ENCODE data around the gene ALG12.

DNA sequence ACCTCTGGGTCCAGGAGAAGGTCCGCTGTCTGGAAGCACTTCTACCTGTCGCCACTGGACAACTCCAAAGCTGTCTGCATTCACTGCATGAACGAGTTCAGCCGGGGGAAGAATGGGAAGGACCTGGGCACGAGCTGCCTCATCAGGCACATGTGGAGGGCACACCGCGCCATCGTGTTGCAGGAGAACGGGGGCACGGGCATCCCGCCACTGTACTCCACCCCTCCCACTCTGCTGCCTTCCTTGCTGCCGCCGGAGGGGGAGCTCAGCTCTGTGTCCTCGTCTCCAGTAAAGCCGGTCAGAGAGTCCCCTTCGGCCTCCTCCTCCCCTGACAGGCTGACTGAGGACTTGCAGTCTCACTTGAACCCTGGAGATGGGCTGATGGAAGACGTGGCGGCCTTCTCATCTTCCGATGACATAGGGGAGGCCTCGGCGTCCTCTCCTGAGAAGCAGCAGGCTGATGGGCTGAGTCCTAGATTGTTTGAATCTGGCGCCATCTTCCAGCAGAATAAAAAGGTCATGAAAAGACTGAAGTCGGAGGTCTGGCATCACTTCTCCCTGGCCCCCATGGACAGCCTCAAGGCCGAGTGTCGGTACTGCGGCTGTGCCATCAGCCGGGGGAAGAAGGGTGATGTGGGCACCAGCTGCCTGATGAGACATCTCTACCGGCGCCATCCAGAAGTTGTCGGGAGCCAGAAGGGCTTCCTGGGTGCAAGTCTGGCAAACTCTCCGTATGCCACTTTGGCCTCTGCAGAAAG, 33.6 kb downstream of the ALG12 start:
- no peak for TF ChIP-seq POLR2A (IDR thresholded peaks at IDR 0.05; ENCODE audit: low read depth, low read length)
- TF ChIP-seq TAF1 (IDR thresholded peaks at IDR 0.05; ENCODE audit: borderline replicate concordance, low read depth, low read length) = no peak
